ENCODE data around the gene CPT1B. TPM values are rescaled to one million over a fixed set of nuclear protein-coding genes. Genes with fewer than 3 reads are reported as not detected.
A peak's percentile ranks its signal among the peaks of the same experiment; 100 is the strongest.
"Not testable (repeated sequence)": the region's sequence is repeated elsewhere in the genome, so short reads cannot be mapped to it uniquely, and the experiment has no call there.

Gene CPT1B
- total RNA-seq, 1 donor from 2014 or later, result 5.2 TPM

GRCh38 chr22:50609599-50609998 is 31.4 kb upstream of the CPT1B start:
- DNase-seq (ENCODE audit: low read depth in 2 of 2), result no peak

- no peak for DNase-seq (ENCODE audit: low read depth in 2 of 2)
Observed at GRCh38 chr22:50608996-50609395, 30.8 kb upstream of the CPT1B start.

GRCh38 chr22:50608058-50608840 is 30.0 kb upstream of the CPT1B start:
- not testable (repeated sequence) for DNase-seq (ENCODE audit: low read depth in 2 of 2)

GRCh38 chr22:50607659-50608020 is 29.4 kb upstream of the CPT1B start:
- no peak for DNase-seq (ENCODE audit: low read depth in 2 of 2)

GRCh38 chr22:50606946-50607658 is 28.9 kb upstream of the CPT1B start:
- DNase-seq (ENCODE audit: low read depth in 2 of 2), result no peak

GRCh38 chr22:50606165-50606945 is 28.1 kb upstream of the CPT1B start:
- no peak for DNase-seq (ENCODE audit: low read depth in 2 of 2)

GRCh38 chr22:50605613-50606074 is 27.4 kb upstream of the CPT1B start:
- no peak for DNase-seq (ENCODE audit: low read depth in 2 of 2)

- DNase-seq (ENCODE audit: low read depth in 2 of 2), result no peak
Observed at GRCh38 chr22:50605002-50605612, 26.9 kb upstream of the CPT1B start.

- no peak for DNase-seq (ENCODE audit: low read depth in 2 of 2)
Observed at GRCh38 chr22:50604256-50605001, 26.2 kb upstream of the CPT1B start.

- DNase-seq (ENCODE audit: low read depth in 2 of 2), result no peak
Observed at GRCh38 chr22:50603511-50604255, 25.5 kb upstream of the CPT1B start.

- DNase-seq (ENCODE audit: low read depth in 2 of 2), result no peak
Observed at GRCh38 chr22:50602338-50602700, 24.1 kb upstream of the CPT1B start.

- DNase-seq (ENCODE audit: low read depth in 2 of 2), result no peak
Observed at GRCh38 chr22:50601669-50602337, 23.6 kb upstream of the CPT1B start.

- DNase-seq (ENCODE audit: low read depth in 2 of 2), result no peak
Observed at GRCh38 chr22:50600967-50601668, 22.9 kb upstream of the CPT1B start.

GRCh38 chr22:50600538-50600937 is 22.3 kb upstream of the CPT1B start, which contains the start of gene MAPK8IP2:
Gene MAPK8IP2, plus strand, starts transcription at chr22:50600793. Its CDS starts 26 bp downstream, at chr22:50600819.
- DNase-seq (ENCODE audit: low read depth in 2 of 2), result no peak

- peak; percentile 41 to 58 for DNase-seq (ENCODE audit: low read depth in 2 of 2)
Observed at GRCh38 chr22:50599816-50600455, 21.7 kb upstream of the CPT1B start.

GRCh38 chr22:50597097-50597496 is 18.9 kb upstream of the CPT1B start:
- no peak for DNase-seq (ENCODE audit: low read depth in 2 of 2)

- no peak for DNase-seq (ENCODE audit: low read depth in 2 of 2)
Observed at GRCh38 chr22:50595189-50595588, 17.0 kb upstream of the CPT1B start.

GRCh38 chr22:50587407-50587806 is 9.2 kb upstream of the CPT1B start:
- DNase-seq (ENCODE audit: low read depth in 2 of 2), result no peak

All from lung microvascular endothelial cell (primary cell).